GM18907 (cell line): ENCODE results near the gene PACRG.

Experiments
- ATAC-seq: cut with Tn5 transposase; IDR thresholded peaks from one replicate; pipeline ENCODE4 v1.9.1; 2021; ENCODE audit warnings: mild to moderate bottlenecking, moderate library complexity; ENCODE audit not compliant: unreplicated experiment

PACRG gene

DNA sequence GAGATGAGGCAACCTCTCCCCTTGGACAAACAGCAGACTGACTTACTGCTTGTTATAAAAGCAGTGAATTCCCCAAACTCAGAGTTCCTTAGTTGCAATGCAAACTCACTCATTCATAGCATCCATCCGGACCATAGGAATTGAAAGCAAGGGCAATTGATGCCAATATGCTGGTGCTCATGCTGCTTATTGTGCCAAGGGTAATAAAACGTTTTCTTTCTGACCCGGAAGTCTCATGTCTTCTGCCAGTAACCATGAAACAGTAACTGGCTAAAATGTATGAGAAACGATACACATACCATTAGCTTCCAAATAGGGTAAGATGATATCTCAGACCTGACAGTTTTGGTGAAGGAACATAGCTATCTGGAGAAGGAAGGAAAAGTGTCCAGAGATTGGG, 18.3 kb upstream of the PACRG start:
- no peak for ATAC-seq

- ATAC-seq = no peak
Measured at GRCh38 chr6:162710419-162710818, 17.4 kb upstream of the PACRG start.

GRCh38 chr6:162710936-162711335, 16.8 kb upstream of the PACRG start:
- ATAC-seq = no peak

- no peak for ATAC-seq
Measured at GRCh38 chr6:162711376-162711775, 16.4 kb upstream of the PACRG start.

DNA sequence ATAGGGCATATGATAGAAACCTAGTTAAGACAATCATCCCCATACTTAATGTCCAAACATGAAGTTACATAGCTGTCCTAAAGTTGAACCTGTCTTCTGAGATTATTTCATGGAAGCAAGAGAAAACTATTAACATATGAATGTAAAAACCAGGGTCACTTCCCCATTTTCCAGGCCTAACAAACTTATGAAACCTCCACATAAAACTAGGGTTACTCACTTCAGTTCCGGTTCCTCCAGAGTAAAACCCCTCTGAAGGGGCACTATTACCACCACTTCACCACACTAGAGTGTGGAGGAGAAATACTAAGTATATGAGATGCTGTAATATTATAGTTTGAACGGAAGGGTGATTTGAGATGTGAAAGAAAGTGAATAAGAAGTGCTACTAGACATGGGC, 15.1 kb upstream of the PACRG start:
- ATAC-seq = no peak

GRCh38 chr6:162713974-162714780, 13.6 kb upstream of the PACRG start:
- ATAC-seq = no peak

GRCh38 chr6:162715601-162716000, 12.2 kb upstream of the PACRG start:
- no peak for ATAC-seq

DNA sequence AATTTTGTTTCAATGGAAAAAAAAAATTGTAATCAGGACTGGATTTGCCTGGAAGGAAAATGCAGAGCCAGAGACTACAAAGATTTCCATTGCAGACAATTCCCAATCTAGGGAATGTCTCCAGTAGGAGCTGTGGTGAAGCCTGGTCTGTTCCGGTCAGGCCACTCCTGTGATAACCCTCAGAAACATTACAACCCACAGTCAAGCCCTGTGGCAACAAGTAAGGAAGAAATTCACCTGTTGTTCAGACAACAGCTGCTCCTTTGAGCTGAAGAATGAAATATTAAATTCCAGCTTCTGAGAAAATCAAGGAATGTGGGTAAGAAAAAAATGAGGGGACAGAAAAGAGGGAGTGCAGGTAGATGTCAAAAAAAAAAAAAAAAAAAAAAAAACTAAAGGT, 8.2 kb upstream of the PACRG start:
- no peak for ATAC-seq

DNA sequence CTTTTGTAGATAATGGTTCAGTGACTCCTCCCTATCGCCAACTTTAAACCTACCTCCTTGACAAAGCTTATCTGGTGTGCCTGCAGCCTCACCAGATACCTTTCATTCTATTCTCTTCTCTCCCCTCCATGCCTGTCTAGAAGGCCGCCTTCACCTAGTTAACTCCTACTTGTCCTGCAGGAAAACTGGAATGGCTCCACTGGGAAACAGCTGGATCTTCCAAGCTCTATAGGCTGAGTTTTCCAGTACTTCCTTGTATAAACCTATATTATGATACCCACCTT, 6.4 kb upstream of the PACRG start:
- ATAC-seq = no peak

- ATAC-seq = no peak
Measured at GRCh38 chr6:162722226-162722625, 5.5 kb upstream of the PACRG start.

- no peak for ATAC-seq
Measured at GRCh38 chr6:162722633-162723032, 5.1 kb upstream of the PACRG start.

DNA sequence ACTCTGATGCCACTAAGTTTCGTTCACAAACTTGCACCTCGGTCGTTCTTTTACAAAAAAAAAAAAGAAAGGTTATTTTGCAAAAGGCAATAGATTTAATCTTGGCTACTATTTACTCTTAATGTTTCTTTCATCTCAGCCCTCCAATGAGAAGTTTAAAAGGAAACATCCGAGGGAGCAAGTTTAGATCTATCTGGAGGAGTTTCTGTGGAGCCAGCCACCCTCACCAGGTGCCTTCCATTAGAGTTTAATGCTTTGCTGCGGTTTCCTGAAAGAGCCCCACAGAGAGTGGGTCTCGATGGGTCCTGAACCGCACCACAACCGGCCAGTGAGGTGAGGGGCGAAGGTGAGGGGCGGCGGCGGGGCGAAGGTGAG, 840 bp upstream of the PACRG start:
- ATAC-seq = peak; percentile 13

- ATAC-seq = no peak
Measured at GRCh38 chr6:162728197-162728596, 423 bp downstream of the PACRG start.

- no peak for ATAC-seq
Measured at GRCh38 chr6:162728706-162729105, 932 bp downstream of the PACRG start.

- no peak for ATAC-seq
Measured at GRCh38 chr6:162730502-162730901, 2.7 kb downstream of the PACRG start.

GRCh38 chr6:162733489-162733888, 5.7 kb downstream of the PACRG start:
- no peak for ATAC-seq

DNA sequence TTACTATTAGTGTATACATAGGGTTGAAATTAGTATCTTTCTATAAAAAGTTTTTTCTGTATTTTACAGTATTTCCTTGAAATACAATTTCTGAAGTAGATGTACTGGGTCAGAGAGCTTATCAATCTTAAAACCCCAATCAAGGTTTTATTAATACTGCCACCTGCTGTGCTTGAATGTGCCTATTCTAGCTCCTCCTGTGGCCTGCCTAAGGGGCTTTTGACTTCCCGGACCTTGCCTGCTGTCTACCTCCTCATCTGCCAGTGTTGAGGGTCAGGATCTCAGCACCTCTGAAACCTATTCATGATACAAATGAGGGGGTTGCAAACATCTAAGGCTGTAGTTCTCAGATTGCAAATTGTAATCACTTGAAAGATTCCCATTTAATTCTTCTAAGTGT, 9.2 kb downstream of the PACRG start:
- ATAC-seq = no peak

GRCh38 chr6:162750776-162751175, 23.0 kb downstream of the PACRG start:
- no peak for ATAC-seq

DNA sequence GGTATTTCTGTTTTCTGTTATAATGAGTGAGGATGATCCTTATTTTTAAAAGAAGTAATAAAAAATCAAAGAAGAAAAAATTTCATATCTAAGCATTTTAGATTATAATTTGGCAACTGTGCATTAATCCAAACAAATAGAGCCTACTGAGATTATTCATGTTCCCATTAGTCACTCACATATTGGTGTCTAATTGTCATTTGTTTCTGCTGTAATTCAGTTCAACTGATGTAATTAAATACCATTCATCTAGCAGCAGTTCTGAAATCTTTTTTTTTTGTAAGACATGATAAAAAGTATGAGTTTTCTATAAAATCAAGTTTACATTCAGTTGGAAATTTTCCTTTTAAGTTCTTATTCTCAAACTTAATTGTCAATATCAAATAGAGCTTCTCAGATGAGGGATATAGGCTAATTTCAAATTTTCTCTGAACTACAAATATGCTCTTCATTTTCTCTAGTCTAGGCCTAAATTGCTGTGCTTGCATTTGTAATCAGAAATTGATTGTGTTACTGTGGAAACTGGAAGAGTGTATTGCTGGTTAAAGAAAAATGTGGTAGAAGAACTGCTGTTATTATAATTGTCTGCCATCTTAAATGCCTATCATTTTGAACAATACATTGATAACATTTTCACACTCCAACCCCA, 23.6 kb downstream of the PACRG start:
- no peak for ATAC-seq

DNA sequence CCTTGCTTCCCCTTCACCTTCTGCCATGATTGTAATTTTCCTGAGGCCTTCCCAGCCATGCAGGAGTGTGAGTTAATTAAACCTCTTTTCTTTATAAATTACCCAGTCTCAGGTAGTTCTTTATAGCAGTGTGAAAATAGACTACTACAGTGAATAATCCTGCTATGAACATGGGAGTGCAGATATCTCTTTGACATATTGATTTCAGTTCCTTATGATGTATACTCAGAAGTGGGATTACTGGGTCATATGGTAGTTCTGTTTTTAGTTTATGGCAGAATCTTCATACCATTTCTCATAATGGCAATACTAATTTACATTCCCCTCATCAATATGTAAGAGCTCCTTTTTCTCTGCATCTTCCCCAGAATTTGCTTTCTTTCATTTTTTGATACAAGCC, 26.0 kb downstream of the PACRG start:
- no peak for ATAC-seq

GRCh38 chr6:162770136-162770535, 42.4 kb downstream of the PACRG start:
- ATAC-seq = no peak

DNA sequence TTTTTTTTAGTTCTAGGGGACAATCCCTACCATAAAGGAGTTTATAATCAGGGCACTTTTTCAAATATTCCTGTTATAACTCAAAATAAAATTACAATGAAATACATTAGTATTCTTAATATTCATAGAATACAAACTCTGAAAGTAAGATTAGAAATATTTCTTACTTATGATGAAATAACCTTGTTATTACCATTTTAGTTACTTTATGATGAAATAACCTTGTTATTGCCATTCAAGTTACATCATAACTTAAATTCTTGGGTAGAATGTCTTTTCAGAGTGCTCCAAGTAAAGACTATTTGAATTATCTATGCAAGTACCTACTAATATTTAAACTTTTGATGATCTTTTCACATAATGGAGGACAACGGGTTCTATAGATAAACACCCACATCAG, 43.2 kb downstream of the PACRG start:
- ATAC-seq = no peak

GRCh38 chr6:162772466-162772865, 44.7 kb downstream of the PACRG start:
- no peak for ATAC-seq
